HG02571 (cell line): ENCODE measurements around the gene ORMDL2.

ENCODE experiments used
- ATAC-seq: cut with Tn5 transposase; IDR thresholded peaks from one replicate; pipeline ENCODE4 v1.9.1; 2021; ENCODE audit warnings: mild to moderate bottlenecking, moderate library complexity; ENCODE audit not compliant: unreplicated experiment

The ORMDL2 gene, protein sequence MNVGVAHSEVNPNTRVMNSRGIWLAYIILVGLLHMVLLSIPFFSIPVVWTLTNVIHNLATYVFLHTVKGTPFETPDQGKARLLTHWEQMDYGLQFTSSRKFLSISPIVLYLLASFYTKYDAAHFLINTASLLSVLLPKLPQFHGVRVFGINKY

DNA sequence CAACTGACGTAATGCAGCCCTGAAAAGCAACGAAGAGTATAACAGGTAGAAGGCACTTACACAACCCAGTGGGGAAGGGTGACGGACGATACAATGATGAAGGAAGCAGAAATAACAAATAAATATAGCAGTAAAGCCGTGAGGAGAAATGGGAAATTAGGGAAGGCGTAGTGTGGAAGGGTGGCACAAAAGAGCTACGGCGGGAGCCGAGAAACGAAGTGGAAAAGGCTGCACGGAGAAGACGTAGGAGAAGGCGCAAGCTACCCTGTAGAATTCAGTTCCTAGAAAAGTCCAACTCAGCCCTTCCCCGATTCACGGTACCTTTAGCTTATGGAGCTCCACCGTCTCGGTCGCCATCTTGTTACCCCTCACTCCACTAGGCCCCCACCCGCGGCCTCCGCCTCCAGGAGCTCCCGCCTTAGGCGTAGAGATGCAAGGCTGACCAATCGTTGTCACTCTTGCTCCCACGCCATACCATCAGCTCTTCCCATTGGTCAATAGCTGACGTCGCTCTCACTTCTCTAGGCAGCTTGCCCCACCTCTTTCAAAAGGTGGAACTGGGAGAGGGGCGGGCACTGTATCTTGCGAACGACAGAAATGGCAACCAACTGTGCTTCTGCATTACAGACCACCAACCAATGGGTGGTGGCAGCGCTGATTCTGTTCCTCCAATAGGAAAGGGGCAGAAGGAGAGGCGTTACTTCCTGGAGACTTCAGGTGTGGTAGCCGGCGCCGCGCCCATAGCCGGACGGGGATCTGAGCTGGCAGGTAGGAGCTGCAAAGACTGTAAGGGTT lies at the start of gene ORMDL2, which contains the start of gene SARNP:
Gene ORMDL2, plus strand, starts transcription at position 697 of the 795 bp plus-strand sequence. CDS start 959 bp downstream, outside the sequence.
Gene SARNP, minus strand, starts transcription at position 380 of the 795 bp plus-strand sequence. Its CDS starts 23 bp downstream, at position 357.
- peak; percentile 97 for ATAC-seq

DNA sequence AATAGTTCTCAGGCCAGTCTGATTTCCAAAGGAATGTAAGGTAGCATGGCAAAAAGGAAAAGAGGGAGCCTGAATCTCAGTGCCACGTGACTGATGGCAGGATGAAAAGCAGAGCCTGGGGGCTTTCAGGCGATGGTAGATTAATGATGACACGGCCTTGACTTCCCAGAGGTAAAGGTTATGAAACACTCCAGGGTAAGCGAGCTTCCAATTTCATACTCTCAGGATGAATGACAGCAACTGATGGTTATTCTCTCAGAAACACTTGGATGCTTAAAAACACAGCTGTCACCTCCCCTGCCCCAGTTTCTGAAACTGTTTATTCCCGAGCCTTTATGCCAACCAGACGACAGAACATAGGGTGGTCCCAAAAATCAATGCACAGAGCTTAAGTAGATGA lies 46.1 kb upstream of the ORMDL2 start:
- no peak for ATAC-seq

DNA sequence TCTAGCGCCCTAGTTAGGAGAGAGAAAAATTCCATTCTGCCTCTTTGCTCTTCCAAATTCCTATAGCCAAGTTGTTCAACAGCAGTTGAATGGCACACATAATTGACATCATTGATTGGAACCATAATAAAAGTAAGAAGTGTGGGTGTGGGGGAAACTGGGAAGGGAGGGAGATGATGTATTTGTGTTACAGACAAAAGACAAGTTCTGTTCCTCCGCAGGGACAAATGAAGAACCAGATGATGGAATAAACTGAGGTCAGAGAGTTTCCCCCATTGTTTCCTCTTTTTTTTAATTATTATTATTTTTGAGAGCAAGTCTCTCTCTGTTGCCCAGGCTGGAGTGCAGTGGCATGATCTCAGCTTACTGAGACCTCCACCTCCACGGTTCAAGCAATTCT lies 40.0 kb upstream of the ORMDL2 start:
- ATAC-seq = no peak

DNA sequence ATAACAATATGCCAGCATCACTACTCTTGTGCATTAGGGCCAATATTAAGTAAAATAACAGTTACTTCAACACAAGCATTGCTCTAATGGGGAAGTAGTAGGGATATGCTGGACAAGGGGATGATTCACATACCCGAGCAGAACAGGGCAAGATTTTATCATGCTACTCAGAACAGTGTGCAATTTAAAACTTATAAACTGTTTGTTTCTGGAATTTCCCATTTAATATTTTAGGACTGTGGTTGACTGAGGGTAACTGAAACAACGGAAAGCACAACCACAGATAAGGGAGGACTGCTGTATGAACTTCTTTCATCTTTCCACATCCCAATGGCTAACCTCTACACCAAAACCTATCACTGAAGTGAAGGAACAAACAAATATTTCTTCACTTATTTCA lies 37.2 kb upstream of the ORMDL2 start:
- ATAC-seq = no peak

DNA sequence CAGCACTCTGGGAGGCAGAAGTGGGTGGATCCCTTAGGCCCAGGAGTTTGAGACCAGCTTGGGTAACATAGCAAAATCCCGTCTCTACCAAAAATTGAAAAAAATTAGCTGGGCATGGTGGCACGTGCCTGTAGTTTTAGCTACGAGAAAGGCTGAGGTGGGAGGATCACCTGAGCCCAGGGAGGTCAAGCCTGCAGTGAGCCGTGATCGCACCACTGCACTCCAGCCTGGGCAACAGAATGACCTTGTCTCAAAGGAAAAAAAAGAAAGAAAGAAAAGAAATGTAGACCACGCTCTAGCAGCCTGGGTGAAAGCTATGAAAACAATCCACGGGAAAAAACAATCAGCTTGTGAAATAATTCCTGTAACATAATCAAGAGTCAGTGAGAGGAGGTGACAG lies 29.3 kb upstream of the ORMDL2 start:
- no peak for ATAC-seq

DNA sequence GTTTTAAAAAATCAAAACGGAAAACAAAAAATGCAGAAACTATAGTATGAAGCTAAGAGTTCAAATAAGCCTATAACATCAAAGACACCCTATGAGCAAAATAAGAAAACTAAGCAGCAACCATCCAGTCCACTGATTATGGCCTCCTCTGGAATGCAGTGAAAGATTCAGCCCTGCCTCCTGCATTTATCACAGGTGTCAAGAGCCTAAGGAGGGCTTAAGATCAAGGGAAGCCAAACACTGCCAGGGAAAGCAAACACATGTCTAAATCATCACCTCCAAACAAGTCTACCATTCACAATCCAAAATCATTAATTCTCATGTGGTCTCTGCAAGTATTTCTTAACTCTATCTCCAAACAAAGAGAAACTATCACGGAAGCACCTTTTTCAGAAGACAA lies 28.7 kb upstream of the ORMDL2 start:
- ATAC-seq = no peak

DNA sequence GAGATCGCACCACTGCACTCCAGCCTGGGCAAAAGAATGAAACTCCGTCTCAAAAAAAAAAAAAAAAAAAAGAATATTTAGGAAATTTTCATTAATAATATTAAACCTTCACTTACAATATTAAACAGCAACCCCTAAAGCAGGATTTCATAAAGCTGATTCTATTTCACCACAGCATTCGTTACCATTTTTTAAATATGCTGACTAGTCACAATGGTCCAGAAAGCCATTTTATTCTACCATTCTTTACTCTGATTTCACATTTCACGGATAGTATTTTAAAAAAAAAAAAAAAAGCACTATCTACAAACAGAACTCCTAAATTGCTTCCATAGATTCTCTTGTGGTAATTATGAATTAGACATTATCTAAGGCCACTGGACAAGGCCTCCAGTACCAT lies 27.9 kb upstream of the ORMDL2 start:
- no peak for ATAC-seq

DNA sequence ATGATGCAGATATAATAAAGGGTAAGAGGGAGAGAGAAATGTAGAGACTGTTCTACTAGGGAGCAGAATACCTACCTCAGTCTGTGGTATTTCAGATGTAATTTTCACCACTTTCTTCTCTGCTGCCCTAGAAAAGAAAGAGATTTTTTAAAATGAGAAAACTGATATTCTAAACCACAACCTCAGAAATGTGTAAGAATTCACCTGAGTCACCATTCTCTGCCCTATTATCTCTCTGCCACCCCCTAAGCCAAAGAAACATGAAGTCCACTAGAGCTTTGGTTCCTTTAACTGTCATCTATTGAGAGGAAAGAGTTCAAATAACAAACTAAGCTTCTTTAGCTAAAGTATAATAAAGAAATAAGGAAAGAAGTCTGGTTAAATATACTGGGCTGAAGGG lies 21.9 kb upstream of the ORMDL2 start:
- ATAC-seq = no peak

DNA sequence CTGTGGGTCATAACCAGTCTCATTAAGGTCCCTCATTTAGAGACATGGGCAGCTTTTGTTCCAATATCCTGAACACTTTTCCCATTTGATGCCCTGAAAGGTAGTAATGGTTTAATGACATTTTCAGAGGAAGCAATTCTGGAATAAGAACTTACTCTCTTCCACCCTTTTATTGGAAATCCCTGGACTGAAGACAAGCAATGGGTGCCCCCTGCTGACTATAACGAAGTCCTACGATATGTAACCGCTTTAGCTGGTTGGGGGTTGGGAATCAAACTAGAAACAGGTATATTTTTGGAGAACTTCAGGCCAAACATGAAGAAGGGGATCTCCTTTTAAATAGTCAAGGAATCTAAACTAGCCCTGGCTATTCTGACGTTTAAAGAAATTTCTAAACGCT lies 20.8 kb upstream of the ORMDL2 start:
- no peak for ATAC-seq

DNA sequence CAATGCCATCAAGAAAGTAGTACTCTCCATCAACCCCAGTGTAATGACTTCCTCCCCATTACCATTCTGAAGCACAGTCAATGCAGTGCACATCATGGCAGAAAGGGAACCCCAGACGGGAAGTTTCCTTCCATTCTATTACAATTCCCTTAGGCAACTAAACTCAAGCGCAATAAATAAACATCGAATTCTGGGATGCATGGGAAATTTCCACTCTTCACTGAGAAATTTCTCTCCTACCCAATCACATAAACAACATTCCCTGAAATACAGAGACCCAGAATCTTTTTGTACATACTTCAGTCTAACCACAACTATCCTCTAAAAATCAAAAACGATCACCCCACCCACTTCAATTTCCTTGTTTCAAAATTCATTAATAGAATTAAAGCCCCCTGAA lies 20.3 kb upstream of the ORMDL2 start:
- no peak for ATAC-seq

DNA sequence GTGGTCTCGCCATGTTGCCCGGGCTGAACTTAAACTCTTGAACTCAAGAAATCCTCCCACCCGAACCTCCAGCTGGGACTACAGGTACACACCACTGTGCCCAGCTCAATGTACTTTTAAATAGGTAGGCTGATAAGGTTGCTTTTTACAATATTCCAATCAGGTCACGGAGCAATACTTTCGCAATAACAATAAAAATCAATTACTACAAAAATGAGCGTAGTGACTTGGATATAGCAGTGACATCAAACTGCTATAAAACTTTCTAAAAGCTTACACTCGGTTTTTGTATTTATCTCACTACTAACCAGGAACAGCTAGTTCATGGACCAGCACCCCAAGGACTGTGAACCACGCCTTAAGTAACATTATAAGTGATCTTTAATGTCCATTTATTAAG lies 10.9 kb upstream of the ORMDL2 start:
- no peak for ATAC-seq

DNA sequence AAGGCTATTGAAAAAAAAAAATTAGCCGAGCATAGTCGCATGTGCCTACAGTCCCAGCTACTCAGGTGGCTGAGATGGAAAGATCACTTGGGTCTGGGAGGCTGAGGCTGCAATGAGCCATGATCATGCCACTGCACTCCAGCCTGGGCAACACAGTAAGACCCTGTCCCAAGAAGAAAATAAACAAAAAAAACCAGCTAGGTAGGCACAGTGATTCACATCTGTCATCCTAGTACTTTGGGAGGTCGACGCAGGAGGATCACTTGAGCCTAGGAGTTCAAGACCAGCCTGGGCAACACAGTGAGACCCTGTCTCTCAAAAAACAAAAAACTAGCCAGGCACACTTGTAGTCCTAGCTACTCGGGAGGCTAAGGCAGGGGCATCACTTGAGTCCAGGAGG lies 8.6 kb upstream of the ORMDL2 start:
- no peak for ATAC-seq

DNA sequence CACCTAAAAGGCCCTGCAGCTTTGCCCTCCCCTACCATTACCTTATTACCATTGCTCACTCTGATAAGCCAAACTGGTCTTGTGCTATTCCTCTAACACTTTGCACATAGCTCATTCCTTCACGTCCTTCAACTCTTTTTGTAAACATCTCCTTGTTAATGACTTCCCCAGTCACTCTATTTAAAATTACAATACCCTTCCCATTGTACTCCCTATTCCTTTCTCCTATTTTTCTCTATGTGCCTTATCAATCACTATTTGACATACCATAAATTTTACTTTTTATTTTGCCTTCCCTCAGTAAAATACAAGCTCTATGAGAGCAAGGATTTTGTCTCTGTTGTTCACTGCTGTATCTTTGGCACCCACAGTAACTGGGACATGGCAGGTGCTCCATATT lies 5.8 kb upstream of the ORMDL2 start:
- no peak for ATAC-seq

DNA sequence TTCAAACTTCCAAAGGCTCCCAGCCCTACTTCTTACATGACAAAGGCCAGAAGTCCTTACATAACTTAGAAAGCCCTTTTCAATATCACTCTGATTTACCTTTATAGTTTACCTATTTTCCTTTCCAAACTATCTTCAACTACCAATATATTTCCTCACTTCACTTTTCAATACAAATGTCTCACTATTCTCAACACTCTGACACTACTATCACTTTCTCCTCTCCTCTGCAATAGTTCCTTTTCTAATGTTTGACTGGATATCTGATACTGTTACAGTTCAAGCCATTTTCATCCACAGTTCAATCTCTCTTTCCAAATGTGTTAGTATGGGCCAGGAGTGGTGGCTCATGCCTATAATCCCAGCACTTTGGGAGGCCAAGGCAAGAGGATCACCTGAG lies 3.6 kb upstream of the ORMDL2 start:
- ATAC-seq = no peak

DNA sequence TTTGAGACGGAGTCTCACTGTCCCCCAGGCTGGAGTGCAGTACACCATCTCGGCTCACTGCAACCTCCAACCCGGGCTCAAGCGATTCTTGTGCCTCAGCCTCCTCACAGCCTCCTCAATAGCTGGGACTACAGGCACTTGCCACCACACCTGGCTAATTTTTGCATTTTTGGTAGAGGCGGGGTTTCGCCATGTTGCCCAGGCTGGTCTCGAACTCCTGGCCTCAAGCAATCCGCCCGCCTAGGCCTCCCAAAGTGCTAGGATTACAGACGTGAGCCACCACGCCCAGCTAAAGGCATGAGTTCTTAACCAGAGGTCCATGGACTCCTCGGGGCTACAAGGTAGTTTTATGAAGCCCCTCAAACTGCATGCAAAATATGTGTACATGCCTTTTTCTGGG lies 2.4 kb upstream of the ORMDL2 start:
- ATAC-seq = no peak

DNA sequence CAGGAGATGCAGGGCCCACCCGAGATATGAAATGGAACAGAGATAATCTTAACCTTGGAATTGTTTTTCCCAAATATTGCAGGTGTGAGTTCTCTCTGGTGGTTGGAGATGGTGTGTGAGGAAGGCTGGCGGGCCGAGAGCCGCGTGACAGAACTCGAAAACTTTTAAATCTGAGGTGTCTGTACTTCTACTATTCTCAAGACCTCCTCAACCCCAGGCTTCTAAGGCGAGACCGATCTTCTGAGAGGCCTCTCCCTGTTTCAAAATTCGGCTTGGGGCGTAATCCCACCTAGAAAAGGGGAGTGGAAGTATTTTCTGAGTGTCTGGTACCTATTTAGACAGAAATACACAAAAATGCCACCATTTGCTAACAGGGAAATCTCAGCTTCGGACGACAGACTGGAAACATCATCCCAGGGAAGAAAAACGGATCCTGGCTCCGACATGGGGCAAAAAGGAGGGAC lies 928 bp upstream of the ORMDL2 start:
- no peak for ATAC-seq

DNA sequence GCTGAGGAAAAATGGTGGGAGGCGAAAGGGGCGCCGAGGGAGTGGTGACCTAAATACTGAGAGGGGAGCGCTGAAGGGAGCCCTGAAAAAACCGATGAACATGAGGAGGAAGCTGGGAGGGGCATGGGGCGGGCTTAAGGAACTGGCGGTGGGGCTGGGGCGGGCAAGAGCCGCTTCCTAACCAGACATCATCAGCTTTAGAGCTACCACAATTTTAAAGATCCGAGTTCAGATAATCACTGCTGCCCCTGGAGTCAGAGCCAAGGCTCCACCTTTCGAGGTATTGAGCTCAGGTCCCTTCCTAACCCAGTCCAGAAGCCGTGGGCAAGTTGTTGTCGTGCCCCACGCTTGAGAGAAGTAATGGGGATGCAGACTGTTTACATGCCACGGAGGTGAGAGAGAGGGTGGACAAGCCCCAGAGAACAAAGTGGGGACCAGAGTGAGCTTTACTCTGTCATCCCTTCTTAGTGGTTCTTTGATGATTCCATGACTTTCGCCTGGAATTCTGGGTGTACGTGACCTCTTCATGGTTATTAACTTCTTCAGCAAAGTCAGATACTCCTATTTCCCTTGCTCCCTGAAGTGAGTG lies 393 bp downstream of the ORMDL2 start:
- peak; percentile 19 for ATAC-seq

DNA sequence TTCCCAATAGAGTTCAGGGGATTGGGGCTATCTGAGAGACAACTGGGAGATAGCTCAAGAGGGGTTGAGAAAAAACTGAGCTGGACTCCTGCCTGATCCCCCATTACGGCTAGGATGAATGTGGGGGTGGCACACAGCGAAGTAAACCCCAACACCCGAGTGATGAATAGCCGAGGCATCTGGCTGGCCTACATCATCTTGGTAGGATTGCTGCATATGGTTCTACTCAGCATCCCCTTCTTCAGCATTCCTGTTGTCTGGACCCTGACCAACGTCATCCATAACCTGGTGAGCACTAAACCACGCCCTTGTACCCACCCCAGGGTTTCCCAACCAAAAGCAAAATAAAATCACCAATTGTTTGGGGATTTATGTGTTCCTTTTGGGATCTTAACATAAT lies 1.0 kb downstream of the ORMDL2 start:
- ATAC-seq = no peak

DNA sequence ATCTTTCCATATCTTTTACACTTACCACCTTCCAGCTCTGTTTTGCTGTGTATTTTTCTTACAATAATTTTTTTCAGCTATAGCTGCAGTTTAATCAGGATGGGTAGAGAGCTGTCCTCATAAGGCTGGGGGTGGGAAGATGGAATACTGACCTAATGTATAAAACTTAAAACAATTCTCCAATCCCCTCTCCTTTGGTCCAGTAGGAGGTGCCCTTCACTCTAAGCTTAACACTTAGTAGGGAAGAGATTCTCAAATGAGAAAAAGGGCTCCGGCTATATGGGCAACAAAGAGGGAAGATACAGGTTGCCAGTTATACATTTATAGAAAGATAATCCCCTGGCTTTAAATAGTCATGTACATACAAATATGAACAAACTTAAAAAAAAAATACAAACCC lies 2.8 kb downstream of the ORMDL2 start:
- ATAC-seq = no peak

DNA sequence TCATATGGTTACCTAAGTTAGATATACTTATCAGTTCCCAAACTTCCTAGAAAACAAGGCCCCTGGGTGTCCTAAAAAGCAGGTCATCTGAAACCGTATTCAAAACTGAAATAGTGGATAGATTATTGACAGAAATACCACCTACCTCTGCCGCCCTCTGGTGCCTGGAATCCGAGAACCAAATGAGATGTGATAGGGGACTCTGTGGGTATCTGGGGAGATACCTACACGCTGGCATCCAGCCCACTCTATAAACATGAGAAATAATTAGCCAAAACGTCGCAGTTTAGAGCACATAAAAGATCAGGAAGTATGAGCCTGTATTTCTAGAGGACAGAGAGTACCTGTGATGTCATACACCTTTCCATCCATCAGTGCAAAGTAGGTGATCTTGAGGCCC lies 4.4 kb downstream of the ORMDL2 start:
- no peak for ATAC-seq

DNA sequence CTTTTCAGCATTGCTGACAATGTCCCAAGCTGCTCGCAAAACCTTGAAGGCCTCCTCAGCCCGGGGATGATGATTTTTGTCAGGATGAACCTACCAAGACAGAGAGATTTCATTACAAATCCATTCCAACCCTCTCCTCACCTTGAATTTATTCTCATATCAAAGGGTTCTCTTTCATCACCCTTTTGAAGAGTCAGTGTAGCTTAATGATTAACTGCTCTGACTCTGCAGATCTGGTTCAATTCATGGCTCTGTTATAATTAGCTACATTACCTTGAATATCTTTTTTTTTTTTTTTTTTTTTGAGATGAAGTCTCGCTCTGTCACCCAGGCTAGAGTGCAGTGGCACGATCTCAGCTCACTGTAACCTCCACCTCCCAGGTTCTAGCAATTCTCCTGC lies 5.6 kb downstream of the ORMDL2 start:
- no peak for ATAC-seq

DNA sequence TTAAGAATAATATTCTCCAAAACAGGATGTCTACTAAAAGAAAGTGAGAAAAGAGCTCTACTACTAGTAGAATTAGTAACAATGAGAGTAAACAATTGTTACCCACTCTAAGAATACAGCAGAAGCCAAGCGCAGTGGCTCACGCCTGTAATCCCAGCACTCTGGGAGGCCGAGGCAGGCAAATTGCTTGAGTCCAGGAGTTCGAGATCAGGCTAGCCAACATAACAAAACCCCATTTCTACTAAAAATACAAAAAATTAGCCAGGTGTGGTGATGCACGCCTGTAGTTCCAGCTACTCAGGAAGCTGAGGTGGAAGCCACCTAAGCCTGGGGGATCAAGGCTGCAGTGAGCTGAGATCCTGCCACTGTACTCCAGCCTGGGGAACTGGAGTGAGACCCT lies 6.9 kb downstream of the ORMDL2 start:
- no peak for ATAC-seq
